Measurements from ENCODE around the gene ROR1.

The ROR1 gene

DNA sequence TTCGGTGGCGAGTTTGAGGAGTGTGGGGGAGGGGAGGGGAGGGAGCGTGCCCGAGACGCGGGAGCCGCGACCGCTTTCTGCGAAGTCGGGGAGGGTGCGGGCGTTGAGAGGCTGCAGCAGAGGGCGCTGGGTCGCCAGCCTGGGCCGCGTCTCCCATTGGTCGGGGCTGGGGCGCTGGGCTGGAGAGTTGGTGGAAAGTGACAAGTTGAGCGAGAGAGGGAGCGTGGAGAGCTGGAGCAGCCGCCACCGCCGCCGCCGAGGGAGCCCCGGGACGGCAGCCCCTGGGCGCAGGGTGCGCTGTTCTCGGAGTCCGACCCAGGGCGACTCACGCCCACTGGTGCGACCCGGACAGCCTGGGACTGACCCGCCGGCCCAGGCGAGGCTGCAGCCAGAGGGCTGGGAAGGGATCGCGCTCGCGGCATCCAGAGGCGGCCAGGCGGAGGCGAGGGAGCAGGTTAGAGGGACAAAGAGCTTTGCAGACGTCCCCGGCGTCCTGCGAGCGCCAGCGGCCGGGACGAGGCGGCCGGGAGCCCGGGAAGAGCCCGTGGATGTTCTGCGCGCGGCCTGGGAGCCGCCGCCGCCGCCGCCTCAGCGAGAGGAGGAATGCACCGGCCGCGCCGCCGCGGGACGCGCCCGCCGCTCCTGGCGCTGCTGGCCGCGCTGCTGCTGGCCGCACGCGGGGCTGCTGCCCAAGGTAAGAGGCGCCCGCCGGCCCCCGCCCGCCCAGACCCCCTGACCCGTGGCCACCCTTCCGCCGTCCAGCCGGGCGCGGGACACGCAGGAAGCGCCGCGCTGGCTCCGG, at the start of gene ROR1:
Gene ROR1 (plus strand): TSS at position 203 of the 802 bp plus-strand sequence.
- peak; percentile 52 for TF ChIP-seq CTCF (IDR thresholded peaks at IDR 0.05; ENCODE audit: control extremely low read depth, extremely low read depth, low read depth, missing control alignments)
- peak; percentile 77 for DNase-seq (ENCODE audit: extremely low spot score)
- ChIA-PET POLR2A (no interaction called here), CTCF (interaction anchor here (1.0 to 1.4 kb wide), 3 partner anchors 10 to 360 kb away, joined by 3 read pairs; no protein-coding TSS in a partner anchor)

- CTCF ChIA-PET = no interaction called here
- no peak for TF ChIP-seq CTCF (IDR thresholded peaks at IDR 0.05; ENCODE audit: control extremely low read depth, extremely low read depth, low read depth, missing control alignments)
- no peak for DNase-seq (ENCODE audit: extremely low spot score)
- POLR2A ChIA-PET = no interaction called here
Measured at GRCh38 chr1:63724375-63724899, 49.4 kb upstream of the ROR1 start.

GRCh38 chr1:63728611-63729226, 45.1 kb upstream of the ROR1 start:
- POLR2A ChIA-PET = no interaction called here
- TF ChIP-seq CTCF (IDR thresholded peaks at IDR 0.05; ENCODE audit: control extremely low read depth, extremely low read depth, low read depth, missing control alignments) = no peak
- CTCF ChIA-PET = interaction anchor here (1.6 kb wide), 1 partner anchor 37 kb away, joined by 5 read pairs; no protein-coding TSS in a partner anchor
- no peak for DNase-seq (ENCODE audit: extremely low spot score)

- TF ChIP-seq CTCF (IDR thresholded peaks at IDR 0.05; ENCODE audit: control extremely low read depth, extremely low read depth, low read depth, missing control alignments) = no peak
- ChIA-PET POLR2A (no interaction called here), CTCF (interaction anchor here (1.3 to 1.6 kb wide), 2 partner anchors 31 to 37 kb away, joined by 3 to 5 read pairs; no protein-coding TSS in a partner anchor)
Measured at GRCh38 chr1:63729227-63729620, 44.6 kb upstream of the ROR1 start.

DNA sequence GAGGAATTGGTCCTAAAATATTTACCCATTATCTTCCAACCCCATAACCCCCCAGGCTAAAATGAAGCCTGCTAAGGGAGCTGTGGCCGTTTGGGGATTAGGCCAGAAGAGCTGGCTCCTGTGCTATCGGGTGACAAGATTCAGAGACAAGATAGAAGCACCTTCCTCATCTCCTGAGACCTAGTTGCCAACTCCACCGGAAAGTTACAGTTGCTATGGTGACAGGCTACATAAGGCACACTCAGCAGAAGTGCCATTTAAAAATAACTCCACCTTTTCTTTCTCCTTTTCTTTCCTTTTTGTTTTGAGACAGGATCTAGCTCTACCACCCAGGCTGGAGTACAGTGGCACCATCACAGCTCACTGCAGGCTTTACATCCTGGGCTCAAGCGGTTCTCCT, 43.6 kb upstream of the ROR1 start:
- CTCF ChIA-PET = interaction anchor here (1.3 to 1.6 kb wide), 2 partner anchors 30 to 38 kb away, joined by 3 to 5 read pairs; no protein-coding TSS in a partner anchor
- POLR2A ChIA-PET = no interaction called here
- TF ChIP-seq CTCF (IDR thresholded peaks at IDR 0.05; ENCODE audit: control extremely low read depth, extremely low read depth, low read depth, missing control alignments) = no peak
- DNase-seq (ENCODE audit: extremely low spot score) = no peak

More at GRCh38 chr1:63729227-63729620, 44.6 kb upstream of the ROR1 start:
- no peak for DNase-seq (ENCODE audit: extremely low spot score)

DNA sequence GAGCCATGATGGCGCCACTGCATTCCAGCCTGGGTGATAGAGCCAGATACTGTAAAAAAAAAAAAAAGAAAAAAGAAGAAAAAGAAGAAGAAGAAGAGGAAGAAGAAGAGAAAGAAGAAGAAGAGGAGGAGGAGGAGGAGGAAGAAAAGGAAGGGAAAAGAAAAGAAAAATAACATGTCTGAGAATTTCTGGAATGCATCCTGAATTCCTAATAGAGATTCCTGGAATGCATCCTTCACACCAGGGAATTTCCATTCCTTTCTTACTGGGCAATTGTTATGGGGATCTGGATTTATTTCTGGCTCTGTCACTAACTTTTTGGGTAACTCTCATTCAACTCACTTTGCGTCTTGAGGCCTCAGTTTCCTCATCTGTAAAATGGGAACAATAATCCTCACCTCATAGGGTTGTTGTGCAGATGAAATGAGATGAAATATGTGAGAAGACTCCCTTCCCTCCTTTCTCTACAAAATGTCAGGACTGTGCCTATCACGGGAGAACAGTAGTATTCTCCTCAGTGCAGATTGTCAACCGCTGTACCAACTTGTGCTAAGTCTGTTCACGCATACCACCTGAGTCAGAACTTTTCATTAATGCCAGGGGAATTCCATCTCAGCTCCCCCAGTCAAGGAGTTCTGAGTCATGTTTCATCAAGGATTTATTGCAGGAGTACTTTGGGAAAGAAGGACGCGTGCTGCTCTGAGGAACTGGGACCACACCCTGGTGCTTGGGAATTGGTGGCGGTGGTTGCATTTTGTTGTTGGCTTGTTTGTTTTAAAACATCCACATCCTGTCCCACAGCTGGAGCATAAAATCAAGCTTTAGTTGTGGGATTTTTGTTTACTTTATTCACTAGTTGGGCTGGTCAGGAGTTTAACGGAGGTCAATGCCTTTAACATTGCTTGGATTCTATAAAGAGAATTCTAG, 42.4 kb upstream of the ROR1 start:
- no peak for DNase-seq (ENCODE audit: extremely low spot score)

More for the DNA sequence above, 42.4 kb upstream of the ROR1 start:
- TF ChIP-seq CTCF (IDR thresholded peaks at IDR 0.05; ENCODE audit: control extremely low read depth, extremely low read depth, low read depth, missing control alignments) = no peak
- ChIA-PET CTCF (no interaction called here), POLR2A (no interaction called here)

All from GM10248 (cell line).